ENCODE results near the gene KRTAP3-3.

The KRTAP3-3 gene

DNA sequence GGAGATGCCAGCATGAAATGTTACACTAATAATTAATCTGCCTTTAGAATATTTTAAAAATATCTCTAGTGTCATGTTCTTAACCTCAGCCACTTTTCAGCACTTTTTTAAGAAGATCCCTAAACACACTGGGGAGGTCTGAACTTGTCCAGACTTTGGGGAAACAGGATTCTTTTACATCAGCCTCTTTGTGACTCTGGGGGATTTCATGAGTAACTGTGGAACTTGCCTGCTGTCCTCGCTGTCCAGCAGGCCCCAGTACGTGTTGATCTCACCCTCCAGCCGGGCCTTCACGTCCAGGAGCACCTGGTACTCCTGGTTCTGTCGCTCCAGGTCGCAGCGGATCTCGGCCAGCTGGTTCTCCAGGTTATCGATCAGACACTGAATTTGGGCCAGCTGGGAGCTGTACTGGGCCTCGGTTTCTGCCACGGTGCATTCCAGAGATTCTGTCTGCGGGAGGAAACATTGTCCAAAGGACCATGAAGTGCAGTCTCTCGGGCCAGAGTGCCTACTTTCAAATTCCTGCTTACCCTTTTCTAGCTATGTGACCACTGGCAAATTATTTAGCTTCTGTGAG, 15.3 kb downstream of the KRTAP3-3 start:
- H3K4me3 ChIP-seq (ENCODE audit: insufficient read length, low read depth), result no peak overlapping the region
- H3K9ac ChIP-seq (ENCODE audit: insufficient read length, low read depth), result no peak overlapping the region
- no peaks in the 10 kb centered on the region for H3K36me3 ChIP-seq (ENCODE audit: insufficient read depth, insufficient read length, low read length)
- H3K4me1 ChIP-seq (ENCODE audit: insufficient read depth, insufficient read length), result peaks cover 3% of the 10 kb centered on the region
- TF ChIP-seq YY1 (IDR thresholded peaks at IDR 0.05; ENCODE audit: insufficient read depth, insufficient read length) (no peak), ZNF274 (IDR thresholded peaks at IDR 0.05; ENCODE audit: low read depth, low read length) (no peak), SUZ12 (IDR thresholded peaks at IDR 0.05; ENCODE audit: extremely low read depth, insufficient read depth, insufficient read length) (no peak)
- H3K27me3 ChIP-seq (ENCODE audit: insufficient read depth, insufficient read length), result no peaks in the 10 kb centered on the region
- no peak for DNase-seq (ENCODE audit: low read depth, low spot score)
- no peaks in the 10 kb centered on the region for H3K9me3 ChIP-seq (ENCODE audit: insufficient read depth, low read length)

GRCh38 chr17:40975516-40975915, 18.4 kb downstream of the KRTAP3-3 start:
- TF ChIP-seq YY1 (IDR thresholded peaks at IDR 0.05; ENCODE audit: insufficient read depth, insufficient read length) (no peak), ZNF274 (IDR thresholded peaks at IDR 0.05; ENCODE audit: low read depth, low read length) (no peak), SUZ12 (IDR thresholded peaks at IDR 0.05; ENCODE audit: extremely low read depth, insufficient read depth, insufficient read length) (no peak)
- H3K4me1 ChIP-seq (ENCODE audit: insufficient read depth, insufficient read length), result peaks cover 1% of the 10 kb centered on the region
- H3K36me3 ChIP-seq (ENCODE audit: insufficient read depth, insufficient read length, low read length), result no peaks in the 10 kb centered on the region

DNA sequence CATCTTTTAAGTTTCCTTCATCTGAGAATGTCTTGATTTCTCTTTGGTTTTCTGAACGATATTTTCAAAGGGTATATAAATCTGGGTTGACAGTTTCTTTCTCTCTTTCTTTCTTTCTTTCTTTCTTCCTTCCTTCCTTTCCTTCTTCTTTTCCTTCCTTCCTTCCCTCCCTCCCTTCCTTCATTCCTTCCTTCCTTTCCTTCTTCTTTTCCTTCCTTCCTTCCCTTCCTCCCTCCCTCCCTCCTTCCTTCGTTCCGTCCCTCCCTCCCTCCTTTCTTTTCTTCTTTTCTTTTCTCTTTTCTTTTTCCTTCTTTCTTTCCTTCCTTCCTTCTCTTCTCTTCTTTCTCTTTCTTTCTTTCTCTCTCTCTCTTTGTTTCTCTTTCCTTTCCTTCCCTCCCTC, 19.6 kb downstream of the KRTAP3-3 start:
- DNase-seq (ENCODE audit: low read depth, low spot score), result no peak
- Histone ChIP-seq H3K4me3 (ENCODE audit: insufficient read length, low read depth) (no peak overlapping the region), H3K27me3 (ENCODE audit: insufficient read depth, insufficient read length) (no peaks in the 10 kb centered on the region), H3K9me3 (ENCODE audit: insufficient read depth, low read length) (0 out of 2 replicates have a peak, but pooled peaks cover 1% of the 10 kb centered on the region), H3K9ac (ENCODE audit: insufficient read length, low read depth) (no peak overlapping the region), H3K36me3 (ENCODE audit: insufficient read depth, insufficient read length, low read length) (no peaks in the 10 kb centered on the region), H3K4me1 (ENCODE audit: insufficient read depth, insufficient read length) (no peaks in the 10 kb centered on the region)
- TF ChIP-seq ZNF274 (IDR thresholded peaks at IDR 0.05; ENCODE audit: low read depth, low read length), result no peak
- TF ChIP-seq YY1 (IDR thresholded peaks at IDR 0.05; ENCODE audit: insufficient read depth, insufficient read length), result no peak
- no peak for TF ChIP-seq SUZ12 (IDR thresholded peaks at IDR 0.05; ENCODE audit: extremely low read depth, insufficient read depth, insufficient read length)

More at GRCh38 chr17:40975516-40975915, 18.4 kb downstream of the KRTAP3-3 start:
- Histone ChIP-seq H3K27me3 (ENCODE audit: insufficient read depth, insufficient read length) (no peaks in the 10 kb centered on the region), H3K4me3 (ENCODE audit: insufficient read length, low read depth) (no peak overlapping the region), H3K9ac (ENCODE audit: insufficient read length, low read depth) (no peak overlapping the region), H3K9me3 (ENCODE audit: insufficient read depth, low read length) (no peaks in the 10 kb centered on the region)
- DNase-seq (ENCODE audit: low read depth, low spot score), result no peak

GRCh38 chr17:40967582-40967981, 26.4 kb downstream of the KRTAP3-3 start:
- no peak overlapping the region for H3K4me3 ChIP-seq (ENCODE audit: insufficient read length, low read depth)
- no peak overlapping the region for H3K9ac ChIP-seq (ENCODE audit: insufficient read length, low read depth)
- no peaks in the 10 kb centered on the region for H3K36me3 ChIP-seq (ENCODE audit: insufficient read depth, insufficient read length, low read length)
- no peaks in the 10 kb centered on the region for H3K4me1 ChIP-seq (ENCODE audit: insufficient read depth, insufficient read length)
- no peak for DNase-seq (ENCODE audit: low read depth, low spot score)
- 0 out of 2 replicates have a peak, but pooled peaks cover 6% of the 10 kb centered on the region for H3K9me3 ChIP-seq (ENCODE audit: insufficient read depth, low read length)
- TF ChIP-seq SUZ12 (IDR thresholded peaks at IDR 0.05; ENCODE audit: extremely low read depth, insufficient read depth, insufficient read length), result no peak
- TF ChIP-seq ZNF274 (IDR thresholded peaks at IDR 0.05; ENCODE audit: low read depth, low read length), result no peak
- no peak for TF ChIP-seq YY1 (IDR thresholded peaks at IDR 0.05; ENCODE audit: insufficient read depth, insufficient read length)
- no peaks in the 10 kb centered on the region for H3K27me3 ChIP-seq (ENCODE audit: insufficient read depth, insufficient read length)

DNA sequence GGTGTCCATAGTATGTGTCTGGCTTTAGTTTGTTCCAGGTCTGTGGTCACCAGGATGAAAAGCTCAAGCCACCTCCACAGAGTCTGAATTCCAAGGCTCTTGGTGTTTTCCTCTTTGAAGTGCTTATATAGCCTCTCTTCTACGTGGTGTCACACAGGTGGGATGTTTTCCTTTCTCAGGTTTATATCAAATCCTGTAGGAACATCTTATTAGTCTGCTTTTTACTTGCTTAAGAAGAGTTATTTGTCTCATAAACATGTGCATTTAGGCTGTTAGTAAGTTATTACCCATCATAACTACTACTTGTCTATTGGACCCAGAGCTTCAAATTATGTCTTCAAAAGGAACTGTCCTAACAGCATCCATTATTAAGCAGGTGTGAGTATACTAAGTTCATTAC, 27.1 kb downstream of the KRTAP3-3 start, which contains the start of gene KRT39:
Gene KRT39, minus strand, starts transcription at position 101 of the 400 bp plus-strand sequence. Its CDS starts 92 bp downstream, at position 9.
- Histone ChIP-seq H3K4me3 (ENCODE audit: insufficient read length, low read depth) (no peak within 1 kb of the TSS), H3K9me3 (ENCODE audit: insufficient read depth, low read length) (0 out of 2 replicates have a peak, but pooled peaks cover 6% of the 10 kb centered on the region), H3K36me3 (ENCODE audit: insufficient read depth, insufficient read length, low read length) (no peaks in the 10 kb centered on the region), H3K9ac (ENCODE audit: insufficient read length, low read depth) (no peak within 1 kb of the TSS), H3K4me1 (ENCODE audit: insufficient read depth, insufficient read length) (no peaks in the 10 kb centered on the region), H3K27me3 (ENCODE audit: insufficient read depth, insufficient read length) (no peaks in the 10 kb centered on the region)
- TF ChIP-seq SUZ12 (IDR thresholded peaks at IDR 0.05; ENCODE audit: extremely low read depth, insufficient read depth, insufficient read length) (no peak), ZNF274 (IDR thresholded peaks at IDR 0.05; ENCODE audit: low read depth, low read length) (no peak), YY1 (IDR thresholded peaks at IDR 0.05; ENCODE audit: insufficient read depth, insufficient read length) (no peak)
- no peak for DNase-seq (ENCODE audit: low read depth, low spot score)

GRCh38 chr17:40963838-40964237, 30.1 kb downstream of the KRTAP3-3 start:
- no peaks in the 10 kb centered on the region for H3K9me3 ChIP-seq (ENCODE audit: insufficient read depth, low read length)
- no peak overlapping the region for H3K4me3 ChIP-seq (ENCODE audit: insufficient read length, low read depth)
- H3K36me3 ChIP-seq (ENCODE audit: insufficient read depth, insufficient read length, low read length), result no peaks in the 10 kb centered on the region
- DNase-seq (ENCODE audit: low read depth, low spot score), result no peak
- no peaks in the 10 kb centered on the region for H3K4me1 ChIP-seq (ENCODE audit: insufficient read depth, insufficient read length)
- no peak overlapping the region for H3K9ac ChIP-seq (ENCODE audit: insufficient read length, low read depth)
- no peak for TF ChIP-seq SUZ12 (IDR thresholded peaks at IDR 0.05; ENCODE audit: extremely low read depth, insufficient read depth, insufficient read length)
- TF ChIP-seq ZNF274 (IDR thresholded peaks at IDR 0.05; ENCODE audit: low read depth, low read length), result no peak
- TF ChIP-seq YY1 (IDR thresholded peaks at IDR 0.05; ENCODE audit: insufficient read depth, insufficient read length), result no peak
- no peaks in the 10 kb centered on the region for H3K27me3 ChIP-seq (ENCODE audit: insufficient read depth, insufficient read length)

DNA sequence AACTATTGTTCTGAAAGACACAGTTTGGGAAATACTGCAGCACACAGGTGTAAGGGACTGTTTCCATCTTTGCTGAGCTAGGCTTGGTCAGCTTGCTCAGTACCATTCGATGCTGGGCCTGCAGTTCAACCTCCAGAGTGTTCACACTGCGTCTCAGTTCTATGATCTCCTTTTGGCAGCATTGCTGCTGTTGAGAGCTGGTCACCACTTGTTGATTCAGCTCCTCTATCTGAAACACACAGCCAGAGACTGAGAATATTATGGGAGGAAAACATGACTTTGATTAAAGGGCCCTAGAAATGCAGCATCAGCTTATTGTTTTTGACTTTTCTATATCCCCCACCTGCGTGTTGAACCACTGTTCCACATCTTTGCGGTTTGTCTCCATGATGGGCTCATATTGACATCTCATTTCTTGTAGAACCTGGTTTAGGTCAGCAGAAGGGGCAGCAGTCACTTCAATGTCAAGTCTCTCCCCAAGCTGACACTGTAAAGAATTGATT, 31.9 kb downstream of the KRTAP3-3 start:
- H3K9ac ChIP-seq (ENCODE audit: insufficient read length, low read depth), result no peak overlapping the region
- no peak for DNase-seq (ENCODE audit: low read depth, low spot score)
- no peaks in the 10 kb centered on the region for H3K36me3 ChIP-seq (ENCODE audit: insufficient read depth, insufficient read length, low read length)
- H3K27me3 ChIP-seq (ENCODE audit: insufficient read depth, insufficient read length), result no peaks in the 10 kb centered on the region
- H3K4me3 ChIP-seq (ENCODE audit: insufficient read length, low read depth), result no peak overlapping the region
- no peaks in the 10 kb centered on the region for H3K4me1 ChIP-seq (ENCODE audit: insufficient read depth, insufficient read length)
- TF ChIP-seq SUZ12 (IDR thresholded peaks at IDR 0.05; ENCODE audit: extremely low read depth, insufficient read depth, insufficient read length) (no peak), YY1 (IDR thresholded peaks at IDR 0.05; ENCODE audit: insufficient read depth, insufficient read length) (no peak), ZNF274 (IDR thresholded peaks at IDR 0.05; ENCODE audit: low read depth, low read length) (no peak)
- H3K9me3 ChIP-seq (ENCODE audit: insufficient read depth, low read length), result no peaks in the 10 kb centered on the region
